Right atrium auricular region (tissue), 2 donors: Measurements from ENCODE around the gene KLF4. TPM values are rescaled to one million over a fixed set of nuclear protein-coding genes. Genes with fewer than 3 reads are reported as not detected.

Experiments used
- DNase-seq: peaks from one replicate; pipeline ENCODE4 v3.0.0-alpha.2; 2019; ENCODE audit warnings: low spot score
- H3K27ac ChIP-seq, 2 donors: fragments of 200-600 bp; sonication (generic); 1 replicate in 1 of 2; 2 replicates in 1 of 2; pipeline ENCODE4 v1.5.1; 2016 to 2019
- H3K27me3 ChIP-seq, 2 donors: fragments of 200-600 bp; sonication (generic); one replicate each; pipeline versions ENCODE4 v1.5.1 to v1.6.0; 2017 to 2019
- H3K36me3 ChIP-seq: fragments of 200-600 bp; sonication (generic); one replicate; pipeline ENCODE4 v1.5.1; 2016
- H3K4me1 ChIP-seq, 2 donors: fragments of 200-600 bp; sonication (generic); one replicate each; pipeline versions ENCODE4 v1.5.1 to v1.6.0; 2017 to 2019
- H3K4me3 ChIP-seq, 2 donors: fragments of 200-600 bp; sonication (generic); 1 replicate in 1 of 2; 2 replicates in 1 of 2; pipeline ENCODE4 v1.5.1; 2017 to 2019; ENCODE audit warnings: mild to moderate bottlenecking in 1 of 2, moderate library complexity in 1 of 2
- H3K9me3 ChIP-seq, 2 donors: fragments of 200-600 bp; sonication (generic); one replicate each; pipeline ENCODE4 v1.5.1; 2019
- total RNA-seq, 2 donors: library from RNA; depleted of rRNA; stranded (reverse); fragments of >200 nt; gene quantifications; one replicate each; pipeline ENCODE4 v1.1.0, GENCODE V29; 2016
- TF ChIP-seq, protein P1 (sequence below), 2 donors: fragments of 200-600 bp; sonication (generic); IDR thresholded peaks; one replicate each; pipeline ENCODE4 v1.5.1; 2019; ENCODE audit warnings: antibody characterized with exemption in 2 of 2

The KLF4 gene
- total RNA-seq, result 10 to 100 TPM; 62.9 to 95.5 TPM

DNA sequence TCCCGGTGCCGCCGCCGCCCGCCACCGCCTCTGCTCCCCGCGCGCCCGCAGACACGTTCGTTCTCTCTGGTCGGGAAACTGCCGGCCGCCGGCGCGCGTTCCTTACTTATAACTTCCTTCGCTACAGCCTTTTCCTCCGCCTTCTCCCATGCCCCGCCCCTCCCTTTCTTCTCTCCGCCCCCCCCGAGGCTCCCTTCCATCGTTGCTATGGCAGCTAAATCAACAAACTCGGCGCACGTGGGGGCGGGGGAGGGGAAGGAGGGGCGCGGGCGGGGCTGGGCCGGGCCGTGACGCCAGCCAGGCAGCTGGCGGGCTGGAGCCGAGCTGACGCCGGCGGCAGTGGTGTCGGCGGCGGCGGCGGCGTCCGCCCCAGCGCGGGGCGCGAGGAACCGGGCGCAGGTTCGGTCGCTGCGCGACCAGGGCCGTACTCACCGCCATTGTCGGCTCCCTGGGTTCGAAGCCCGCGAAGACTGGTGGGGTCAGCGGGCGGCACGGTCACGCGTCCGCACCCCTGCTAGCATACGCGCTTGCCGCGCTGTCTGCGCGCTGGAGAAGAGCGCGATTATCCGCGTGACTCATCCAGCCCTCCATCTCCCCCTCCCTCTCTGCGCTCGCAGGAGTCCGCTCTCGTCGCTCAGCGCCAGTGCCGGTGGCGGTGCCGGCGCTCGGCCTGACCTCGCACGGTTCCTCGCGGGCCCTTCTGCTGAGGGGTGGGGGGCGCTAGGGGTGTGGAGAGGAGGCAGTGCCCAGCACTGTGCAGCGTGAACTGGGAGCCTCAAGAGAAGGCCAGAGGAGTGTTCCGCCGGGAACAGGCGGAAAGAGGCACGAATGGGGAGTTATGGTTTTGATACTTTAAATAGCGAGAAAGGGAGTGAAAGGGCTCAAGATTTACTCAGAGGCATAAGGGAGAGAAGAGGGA is at the start of gene KLF4:
Gene KLF4, minus strand, starts transcription at position 83 of the 919 bp plus-strand sequence. CDS start 597 bp downstream, outside the sequence.
- no peaks in the 10 kb centered on the region for H3K27me3 ChIP-seq
- TF ChIP-seq, protein P1, sequence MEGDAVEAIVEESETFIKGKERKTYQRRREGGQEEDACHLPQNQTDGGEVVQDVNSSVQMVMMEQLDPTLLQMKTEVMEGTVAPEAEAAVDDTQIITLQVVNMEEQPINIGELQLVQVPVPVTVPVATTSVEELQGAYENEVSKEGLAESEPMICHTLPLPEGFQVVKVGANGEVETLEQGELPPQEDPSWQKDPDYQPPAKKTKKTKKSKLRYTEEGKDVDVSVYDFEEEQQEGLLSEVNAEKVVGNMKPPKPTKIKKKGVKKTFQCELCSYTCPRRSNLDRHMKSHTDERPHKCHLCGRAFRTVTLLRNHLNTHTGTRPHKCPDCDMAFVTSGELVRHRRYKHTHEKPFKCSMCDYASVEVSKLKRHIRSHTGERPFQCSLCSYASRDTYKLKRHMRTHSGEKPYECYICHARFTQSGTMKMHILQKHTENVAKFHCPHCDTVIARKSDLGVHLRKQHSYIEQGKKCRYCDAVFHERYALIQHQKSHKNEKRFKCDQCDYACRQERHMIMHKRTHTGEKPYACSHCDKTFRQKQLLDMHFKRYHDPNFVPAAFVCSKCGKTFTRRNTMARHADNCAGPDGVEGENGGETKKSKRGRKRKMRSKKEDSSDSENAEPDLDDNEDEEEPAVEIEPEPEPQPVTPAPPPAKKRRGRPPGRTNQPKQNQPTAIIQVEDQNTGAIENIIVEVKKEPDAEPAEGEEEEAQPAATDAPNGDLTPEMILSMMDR (IDR thresholded peaks at IDR 0.05), result no peak
- H3K27ac ChIP-seq, result peak within 1 kb of the TSS; percentile 96 to 97
- H3K4me1 ChIP-seq, result peaks cover 0 to 25% of the 10 kb centered on the region in 2 donors
- H3K36me3 ChIP-seq, result peaks cover 34% of the 10 kb centered on the region
- H3K9me3 ChIP-seq, result no peaks in the 10 kb centered on the region
- peak within 1 kb of the TSS; percentile 76 to 79 for H3K4me3 ChIP-seq
- DNase-seq, result peak; percentile 96

DNA sequence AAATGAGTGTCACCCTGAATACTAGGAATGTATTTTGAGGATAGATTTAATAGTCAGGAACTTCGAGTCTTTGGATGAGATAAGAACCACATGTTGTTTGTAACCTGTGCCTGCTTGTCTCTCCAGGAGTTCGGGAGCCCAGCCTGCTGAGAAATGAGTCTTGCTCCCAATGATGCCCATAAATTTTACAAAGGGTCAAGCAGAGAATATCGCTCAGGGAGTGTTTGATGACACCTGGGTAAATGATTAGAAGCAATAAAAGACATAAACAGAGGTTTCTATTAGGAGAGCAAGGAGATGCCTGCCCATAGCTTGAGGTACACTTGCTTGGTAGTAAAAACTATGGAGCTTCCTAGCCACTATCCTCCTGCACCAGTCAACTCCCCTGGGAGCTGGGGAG is 46.9 kb upstream of the KLF4 start:
- Histone ChIP-seq H3K4me3 (no peak overlapping the region), H3K27me3 (no peaks in the 10 kb centered on the region), H3K36me3 (no peaks in the 10 kb centered on the region), H3K4me1 (no peaks in the 10 kb centered on the region), H3K27ac (no peak overlapping the region), H3K9me3 (no peaks in the 10 kb centered on the region)
- TF ChIP-seq, protein P1 (IDR thresholded peaks at IDR 0.05), result no peak
- DNase-seq, result no peak

DNA sequence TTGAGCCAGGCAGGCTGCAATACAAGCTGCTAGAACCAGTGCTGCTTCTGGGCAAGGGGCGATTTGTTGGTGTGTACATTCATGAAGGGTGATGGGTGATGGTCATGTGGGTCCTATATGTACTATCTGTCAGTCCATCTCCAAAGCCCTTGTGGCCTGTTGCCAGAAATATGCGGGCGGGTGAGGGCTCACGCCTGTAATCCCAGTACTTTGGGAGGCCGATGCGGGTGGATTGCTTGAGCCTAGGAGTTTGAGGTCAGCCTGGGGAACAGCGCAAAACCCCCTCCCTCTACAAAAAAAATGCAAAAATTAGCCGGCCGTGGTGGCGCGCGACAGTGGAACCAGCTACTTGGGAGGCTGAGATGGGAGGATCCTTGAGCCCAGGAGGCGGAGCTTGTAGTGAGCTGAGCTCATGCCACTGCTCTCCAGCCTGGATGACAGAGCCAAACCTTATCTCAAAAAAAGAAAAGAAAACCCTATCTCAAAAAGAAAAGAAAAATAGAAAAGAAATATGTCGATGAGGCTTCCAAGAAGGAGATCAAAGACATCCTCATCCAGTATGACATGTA is 45.0 kb upstream of the KLF4 start:
- H3K9me3 ChIP-seq, result no peaks in the 10 kb centered on the region
- TF ChIP-seq, protein P1 (IDR thresholded peaks at IDR 0.05), result no peak
- no peak overlapping the region for H3K4me3 ChIP-seq
- H3K4me1 ChIP-seq, result no peaks in the 10 kb centered on the region
- no peaks in the 10 kb centered on the region for H3K27me3 ChIP-seq
- H3K36me3 ChIP-seq, result no peaks in the 10 kb centered on the region
- no peak overlapping the region for H3K27ac ChIP-seq
- DNase-seq, result no peak

DNA sequence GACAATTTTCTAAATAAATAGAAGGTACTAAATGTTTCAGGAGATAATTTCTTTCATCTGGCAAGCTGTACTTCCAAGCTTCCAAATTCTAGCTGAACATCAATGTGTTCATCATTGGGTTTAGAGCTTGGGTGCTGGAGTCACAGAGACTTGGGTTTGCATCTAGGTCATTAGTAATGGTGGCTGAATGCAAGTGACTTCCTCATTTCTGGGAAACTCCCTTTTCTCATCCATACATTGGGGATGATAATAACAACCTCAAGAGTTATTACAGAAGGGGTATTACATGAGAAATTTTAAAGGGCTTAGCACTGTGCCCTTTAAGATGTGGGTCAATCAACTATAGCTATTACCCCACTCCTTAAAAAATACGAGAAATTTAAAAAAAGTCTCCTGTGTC is 41.1 kb upstream of the KLF4 start:
- Histone ChIP-seq H3K27ac (no peak overlapping the region), H3K36me3 (no peaks in the 10 kb centered on the region), H3K27me3 (no peaks in the 10 kb centered on the region), H3K4me1 (no peaks in the 10 kb centered on the region), H3K9me3 (no peaks in the 10 kb centered on the region), H3K4me3 (no peak overlapping the region)
- TF ChIP-seq, protein P1 (IDR thresholded peaks at IDR 0.05), result no peak
- no peak for DNase-seq

DNA sequence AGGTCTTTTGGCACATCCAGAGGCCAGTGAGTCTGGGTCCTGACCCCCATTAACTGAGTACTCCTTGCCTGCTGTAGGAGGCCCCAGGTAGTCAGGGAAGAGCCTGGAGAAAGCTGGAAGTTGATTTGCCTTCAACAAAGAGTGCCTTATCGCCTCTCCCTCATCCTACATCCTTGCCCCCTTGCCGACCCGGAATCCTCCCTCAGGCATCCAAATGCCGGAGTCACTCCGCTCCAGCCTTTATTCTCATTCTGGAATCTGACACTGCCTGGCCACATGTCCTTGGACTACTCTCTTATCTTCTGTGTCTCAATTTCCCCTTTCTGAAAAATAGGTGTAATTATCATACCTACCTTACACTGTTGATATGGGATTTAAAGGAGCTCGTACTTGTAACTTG is 39.1 kb upstream of the KLF4 start:
- DNase-seq, result no peak
- TF ChIP-seq, protein P1 (IDR thresholded peaks at IDR 0.05), result no peak

More for the DNA sequence above, 39.1 kb upstream of the KLF4 start:
- Histone ChIP-seq H3K4me3 (no peak overlapping the region), H3K27ac (no peak overlapping the region), H3K27me3 (no peaks in the 10 kb centered on the region), H3K4me1 (no peaks in the 10 kb centered on the region), H3K36me3 (no peaks in the 10 kb centered on the region), H3K9me3 (no peaks in the 10 kb centered on the region)
